CD4-positive, alpha-beta T cell treated with Interleukin-6 for 4 hours (primary cell): ENCODE results near the gene RBM20.

Source experiments
- DNase-seq: peaks from one replicate; pipeline ENCODE4 v3.0.0-alpha.2; 2020; ENCODE audit warnings: mixed read lengths

RBM20 gene

GRCh38 chr10:110840923-110841428 lies 196.8 kb downstream of the RBM20 start:
- DNase-seq: no peak

- DNase-seq: no peak
Observed at GRCh38 chr10:110841767-110842267, 197.7 kb downstream of the RBM20 start.

- no peak for DNase-seq
Observed at GRCh38 chr10:110842326-110842904, 198.3 kb downstream of the RBM20 start.

DNA sequence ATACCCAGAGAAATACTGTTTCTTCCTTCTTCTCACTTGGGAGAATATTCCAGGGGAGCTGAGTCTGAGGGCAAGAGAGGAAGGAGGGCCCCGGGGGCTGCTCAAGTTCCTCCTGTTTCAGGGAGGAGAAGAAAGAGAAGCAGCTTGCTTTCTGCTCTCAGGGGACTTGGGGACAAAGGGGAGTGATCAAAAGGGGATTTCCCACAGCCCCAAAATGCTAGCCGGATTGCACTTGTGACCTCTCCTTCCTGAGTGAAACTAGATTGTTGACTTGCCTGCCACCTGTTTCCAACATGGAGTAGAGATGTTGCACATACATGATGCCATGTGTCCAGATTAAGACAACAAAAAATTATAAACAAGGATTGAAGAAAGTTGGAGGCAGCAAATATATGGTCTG lies 198.9 kb downstream of the RBM20 start:
- peak; percentile 49 for DNase-seq

GRCh38 chr10:110843796-110844616 lies 199.9 kb downstream of the RBM20 start:
- DNase-seq: no peak

DNA sequence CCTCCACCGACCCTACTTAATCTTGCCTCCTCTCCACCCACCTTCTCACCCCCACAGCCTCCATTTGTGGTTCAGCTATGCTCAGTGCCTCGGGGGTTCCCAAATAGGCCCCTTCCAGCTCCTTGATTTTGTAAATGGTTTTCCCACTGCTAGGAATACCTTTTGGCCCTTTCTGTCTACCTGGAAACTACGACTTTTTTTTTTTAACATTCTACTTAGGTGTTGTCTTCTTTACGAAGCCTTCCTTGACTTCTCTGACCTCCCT lies 200.4 kb downstream of the RBM20 start:
- no peak for DNase-seq

DNA sequence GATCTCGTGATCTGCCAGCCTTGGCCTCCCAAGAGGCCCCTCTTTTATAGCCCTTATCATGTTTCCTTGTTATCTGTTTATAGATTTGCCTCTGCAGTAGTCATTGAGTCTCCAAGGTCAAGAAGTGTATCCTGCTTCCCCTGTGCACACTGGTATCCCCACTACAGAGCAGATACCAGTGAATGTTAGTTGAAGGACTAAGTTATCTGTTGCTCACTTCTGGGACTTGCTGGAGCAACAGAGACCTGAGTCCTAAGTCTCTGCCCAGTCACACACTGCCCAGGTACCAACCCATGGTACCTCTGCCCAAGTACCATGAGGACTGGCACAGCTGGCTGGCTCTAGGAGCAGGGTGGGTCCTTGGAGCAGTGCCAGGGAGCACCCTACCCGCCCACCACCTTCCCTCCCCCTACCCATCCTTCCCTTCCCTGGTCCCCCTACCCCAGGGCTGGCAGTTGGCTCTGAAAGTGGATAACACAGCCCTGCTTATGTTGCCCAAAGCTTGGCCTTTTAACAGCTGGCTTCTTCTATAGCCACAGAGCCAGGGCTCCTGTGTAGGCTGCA lies 201.1 kb downstream of the RBM20 start:
- no peak for DNase-seq

- DNase-seq: no peak
Observed at GRCh38 chr10:110845756-110846620, 201.9 kb downstream of the RBM20 start.

GRCh38 chr10:110847374-110847773 lies 203.2 kb downstream of the RBM20 start:
- no peak for DNase-seq

GRCh38 chr10:110848106-110848505 lies 204.0 kb downstream of the RBM20 start:
- DNase-seq: no peak

- DNase-seq: no peak
Observed at GRCh38 chr10:110850099-110850498, 206.0 kb downstream of the RBM20 start.

- peak; percentile 52 for DNase-seq
Observed at GRCh38 chr10:110851020-110851612, 207.0 kb downstream of the RBM20 start.

DNA sequence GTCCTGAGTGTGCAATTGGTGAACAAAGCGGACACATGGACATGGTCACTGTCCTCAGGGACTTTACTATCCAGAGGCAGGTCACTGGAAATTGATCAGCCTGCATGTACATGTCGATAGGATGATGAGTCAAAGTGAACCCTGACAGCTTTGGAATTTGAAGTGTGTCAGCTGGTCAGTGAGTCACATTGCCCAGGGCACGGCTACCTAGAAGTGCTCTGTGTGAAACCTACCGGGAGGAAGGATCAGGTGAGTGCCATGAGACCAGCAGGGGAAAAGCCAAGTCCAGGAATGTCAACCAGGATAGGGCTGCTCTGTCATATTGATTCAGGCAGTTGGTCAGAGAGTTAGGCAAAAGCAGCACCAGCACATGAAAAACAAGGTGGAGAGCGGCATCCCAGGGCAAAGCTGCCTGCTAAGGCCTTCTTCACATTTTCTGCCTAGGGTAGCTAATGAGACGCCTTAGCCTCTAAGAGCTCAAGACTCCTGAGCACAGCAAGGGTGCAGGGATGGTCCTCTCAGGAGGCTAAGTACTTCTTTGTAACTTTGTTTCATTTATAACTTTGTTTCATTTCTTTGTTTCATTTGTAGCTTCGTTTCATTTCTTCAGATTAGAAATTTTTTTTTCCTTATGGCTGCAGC lies 208.2 kb downstream of the RBM20 start:
- peak; percentile 40 for DNase-seq

GRCh38 chr10:110852947-110853346 lies 208.8 kb downstream of the RBM20 start:
- no peak for DNase-seq

DNA sequence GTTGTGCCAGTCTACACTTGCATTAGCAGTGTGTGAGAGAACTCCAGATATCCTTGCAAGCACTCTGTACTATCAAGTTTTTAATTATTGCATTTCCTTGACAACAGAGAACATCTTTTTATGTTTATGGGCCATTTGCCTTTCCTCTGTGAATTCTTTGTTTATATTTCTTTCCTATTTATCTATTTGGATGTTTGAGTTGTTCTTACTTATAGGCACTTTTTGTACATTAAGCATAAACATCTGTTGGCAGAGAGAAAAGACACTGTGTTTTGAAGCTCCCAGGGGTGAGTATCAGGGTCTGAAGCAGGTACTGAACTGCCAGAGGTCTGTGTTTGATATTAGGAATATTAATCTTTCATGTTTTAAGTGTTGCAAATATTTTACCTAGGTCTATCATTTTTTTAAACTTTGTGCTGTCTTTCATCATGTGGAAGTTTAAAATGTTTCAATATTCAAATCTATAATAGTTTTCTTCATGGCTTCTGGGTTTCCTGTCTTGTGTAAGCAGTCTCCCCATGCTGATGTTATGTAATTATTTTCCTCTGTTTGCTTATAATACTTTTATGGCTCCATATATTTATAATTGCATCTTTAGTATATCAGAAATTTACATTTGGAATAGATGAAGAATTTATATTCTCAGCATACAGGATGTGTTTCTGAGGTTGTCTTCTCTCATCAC lies 209.9 kb downstream of the RBM20 start:
- no peak for DNase-seq

DNA sequence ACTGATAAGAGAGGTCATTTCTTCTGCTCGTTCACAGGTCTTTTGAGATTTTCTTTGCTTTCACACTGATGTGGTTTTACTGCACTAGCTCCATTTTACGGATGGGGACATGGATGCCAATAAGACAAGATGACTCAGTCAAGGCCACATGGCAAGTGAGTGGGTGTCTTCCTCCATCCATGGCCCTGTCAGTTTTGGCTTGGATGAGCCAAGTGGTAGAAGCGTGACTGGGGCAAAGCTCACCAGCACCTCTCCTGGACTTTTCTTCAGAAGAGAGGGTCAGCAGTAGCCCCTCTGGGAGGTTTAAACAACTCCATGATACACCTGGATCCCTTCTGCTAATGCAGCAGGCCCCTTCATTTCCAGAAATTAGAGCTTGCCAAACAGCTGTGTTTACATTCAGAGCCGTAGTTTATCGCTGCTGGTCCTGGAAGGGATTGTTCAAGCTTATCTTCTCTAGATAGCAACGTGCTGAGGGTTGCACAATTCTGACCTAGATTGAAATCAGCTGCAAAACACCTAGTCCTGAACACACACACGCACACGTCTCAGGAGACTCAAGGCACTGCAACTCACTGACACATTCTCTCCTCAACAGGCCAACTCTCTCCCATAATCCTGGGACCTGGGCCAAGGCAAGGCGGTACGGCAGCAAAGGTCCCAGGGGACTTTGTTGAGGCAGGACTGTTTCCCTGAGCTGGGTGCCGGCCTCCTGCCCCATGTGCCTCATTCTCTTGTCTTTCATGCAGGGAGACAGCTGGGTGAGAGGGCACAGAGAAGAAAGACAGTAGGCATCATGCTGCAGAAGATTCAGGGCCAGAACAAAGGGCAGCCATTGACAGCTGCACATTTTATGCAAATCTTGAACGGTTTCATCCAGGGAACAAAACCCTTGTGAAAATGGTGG lies 213.4 kb downstream of the RBM20 start:
- DNase-seq: peak; percentile 49

GRCh38 chr10:110858297-110858934 lies 214.3 kb downstream of the RBM20 start:
- no peak for DNase-seq

DNA sequence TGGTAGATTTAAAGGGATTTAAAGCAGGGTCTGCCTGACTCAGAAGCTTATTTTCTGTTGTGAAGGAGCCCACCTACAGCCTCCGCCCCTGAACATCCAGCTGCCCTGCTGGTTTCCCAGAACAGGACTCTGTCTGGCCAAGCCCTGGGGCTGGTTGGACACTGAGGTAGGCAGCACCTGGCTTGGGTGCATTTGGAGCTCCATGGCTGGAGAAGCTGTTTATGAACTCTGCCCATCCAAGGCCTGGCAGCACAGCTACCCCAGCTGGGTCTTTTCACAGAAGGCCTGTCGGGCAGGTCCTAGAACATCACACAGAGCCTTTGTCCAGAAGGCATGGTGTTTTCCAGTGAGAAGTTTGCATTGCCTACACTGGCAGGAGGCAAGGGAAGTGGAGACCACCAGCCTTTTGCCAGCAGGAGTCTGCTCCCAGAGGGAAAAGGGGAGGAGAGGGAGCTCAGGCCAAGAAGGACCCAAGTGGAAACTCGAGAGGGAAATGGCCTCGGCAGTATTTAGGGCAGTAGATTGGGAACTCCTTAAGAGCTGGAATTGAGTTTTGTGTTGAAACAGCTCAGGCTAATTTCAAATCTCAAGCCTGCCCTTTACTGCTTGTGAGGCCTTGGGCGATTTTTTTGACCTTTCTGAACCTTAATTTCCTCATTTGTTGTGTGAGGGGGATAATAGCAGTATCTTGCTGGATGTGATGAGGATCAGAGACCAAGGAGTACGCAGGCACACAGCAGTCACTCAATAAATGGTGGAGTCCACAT lies 215.3 kb downstream of the RBM20 start:
- DNase-seq: no peak

DNA sequence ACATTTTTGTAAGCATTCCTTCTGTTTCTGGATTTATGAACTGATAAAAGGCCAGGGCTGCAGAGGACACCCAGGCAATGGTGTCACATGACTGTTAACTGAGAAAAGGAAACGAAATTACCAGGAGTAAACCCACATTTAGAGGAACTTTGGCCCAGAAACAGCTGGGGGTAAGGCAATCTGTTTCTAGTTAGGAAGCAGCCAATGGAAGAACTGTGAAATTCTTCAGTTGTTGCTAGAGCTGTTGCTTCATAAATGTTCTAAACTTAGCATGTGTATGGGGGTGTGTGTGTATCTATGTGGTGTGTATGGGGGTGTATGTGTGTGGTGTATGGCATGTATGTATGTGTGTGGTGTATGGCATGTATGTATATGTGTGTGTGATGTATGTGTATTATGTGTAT lies 215.8 kb downstream of the RBM20 start:
- no peak for DNase-seq
